ENCODE measurements around the gene XRCC1.
"Not testable (repeated sequence)": the region's sequence is repeated elsewhere in the genome, so short reads cannot be mapped to it uniquely, and the experiment has no call there.

The XRCC1 gene

GRCh38 chr19:43545981-43546380, 29.3 kb downstream of the XRCC1 start:
- no peak for DNase-seq (ENCODE audit: low read depth in 2 of 2)

- DNase-seq (ENCODE audit: low read depth in 2 of 2) = no peak
Measured at GRCh38 chr19:43545276-43545675, 30.1 kb downstream of the XRCC1 start.

DNA sequence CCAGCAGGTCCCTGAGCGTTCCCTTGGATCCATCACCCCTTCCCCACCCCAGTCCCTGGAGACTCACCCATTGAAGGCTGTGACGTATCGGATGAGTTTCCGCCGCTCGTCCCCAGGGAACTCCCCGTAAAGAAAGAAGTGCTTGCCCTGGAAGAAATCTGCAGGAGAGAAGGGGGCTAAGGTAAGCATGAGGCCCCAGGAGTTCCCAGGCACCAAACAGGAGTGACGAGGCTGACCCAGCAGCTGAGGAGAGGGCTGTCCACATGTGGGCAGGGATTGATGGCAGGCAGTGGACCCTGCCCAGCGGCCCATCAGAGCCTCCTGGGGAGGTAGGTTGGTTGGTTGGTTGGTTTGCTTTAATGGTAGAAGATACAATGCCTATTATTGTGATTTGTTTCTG, 31.2 kb downstream of the XRCC1 start:
- no peak for DNase-seq (ENCODE audit: low read depth in 2 of 2)

DNA sequence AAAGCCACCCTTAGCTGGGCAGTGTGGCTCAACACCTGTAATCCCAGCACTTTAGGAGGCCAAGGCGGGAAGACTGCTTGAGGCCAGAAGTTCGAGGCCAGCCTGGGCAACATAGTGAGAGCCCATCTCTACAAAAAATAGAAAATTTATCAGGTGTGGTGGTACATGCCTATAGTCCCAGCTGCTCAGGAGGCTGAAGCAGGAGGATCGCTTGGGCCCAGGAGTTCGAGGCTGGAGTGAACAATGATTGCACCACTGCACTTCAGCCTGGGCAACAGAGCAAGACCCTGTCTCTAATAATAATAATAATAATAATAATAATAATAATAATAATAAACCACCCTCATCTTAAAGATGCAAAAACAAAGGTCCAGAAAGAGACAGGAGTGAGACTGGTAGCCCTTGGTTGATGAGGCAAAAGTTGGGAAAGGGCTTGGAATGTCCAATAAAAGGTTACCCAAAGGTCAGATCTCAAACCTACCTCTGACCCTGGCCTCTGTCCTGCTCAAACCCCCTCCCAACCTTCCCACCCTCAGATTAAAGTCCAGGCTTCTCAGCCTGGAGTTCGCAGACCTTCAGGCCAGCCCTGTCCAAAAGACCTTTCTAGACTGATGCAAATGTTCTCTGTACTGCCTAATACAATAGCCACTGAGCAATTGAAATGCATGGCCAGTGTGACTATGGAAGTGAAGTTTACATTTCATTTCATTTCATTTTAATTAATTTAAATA, 33.2 kb downstream of the XRCC1 start:
- no peak for DNase-seq (ENCODE audit: low read depth in 2 of 2)

DNA sequence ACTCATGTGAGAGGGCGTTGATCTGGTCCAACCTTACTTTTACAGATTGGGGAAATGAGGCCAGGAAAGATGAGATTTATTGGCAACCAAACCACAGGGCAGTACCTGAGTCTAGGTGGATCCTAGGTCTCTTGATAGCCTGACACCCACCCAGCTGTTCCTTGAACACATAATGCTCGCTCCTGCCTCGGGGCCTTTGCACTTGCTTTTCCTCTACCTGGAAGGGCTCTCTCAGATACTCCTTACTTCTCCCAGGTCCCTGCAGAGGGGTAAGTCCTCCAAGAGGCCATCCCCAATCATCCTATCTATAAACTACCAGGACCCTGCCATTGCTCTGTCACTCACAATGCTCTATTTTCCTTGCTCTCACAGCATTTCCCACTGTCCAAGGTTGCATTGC, 34.9 kb downstream of the XRCC1 start:
- no peak for DNase-seq (ENCODE audit: low read depth in 2 of 2)

DNA sequence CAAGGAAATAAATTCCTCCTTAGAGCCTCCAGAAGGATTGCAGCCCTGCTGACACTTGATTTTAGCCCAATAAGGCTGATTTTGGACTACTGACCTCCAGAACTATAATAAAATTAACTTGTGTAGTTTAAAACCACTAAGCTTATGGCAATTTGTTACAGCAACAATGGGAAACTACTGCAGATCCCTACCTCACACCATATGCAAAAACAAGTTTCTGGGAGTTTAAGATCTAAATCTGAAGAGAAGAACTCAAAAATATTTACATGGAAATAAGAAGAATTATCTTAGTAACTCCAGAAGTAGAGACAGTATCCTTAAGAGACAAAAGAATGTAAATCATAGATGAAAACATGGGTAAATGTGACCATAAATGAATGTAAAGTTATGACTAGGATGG, 36.4 kb downstream of the XRCC1 start:
- DNase-seq (ENCODE audit: low read depth in 2 of 2) = no peak

GRCh38 chr19:43534816-43535761, 40.2 kb downstream of the XRCC1 start:
- no peak for DNase-seq (ENCODE audit: low read depth in 2 of 2)

GRCh38 chr19:43534305-43534815, 41.0 kb downstream of the XRCC1 start:
- DNase-seq (ENCODE audit: low read depth in 2 of 2) = no peak

GRCh38 chr19:43533546-43534304, 41.6 kb downstream of the XRCC1 start:
- DNase-seq (ENCODE audit: low read depth in 2 of 2) = peak; percentile 99

GRCh38 chr19:43532962-43533545, 42.3 kb downstream of the XRCC1 start, which contains the start of gene ZNF575:
ZNF575 (plus strand) TSS chr19:43533188; CDS start chr19:43534423, 1,235 bp downstream.
- peak; percentile 91 to 92 for DNase-seq (ENCODE audit: low read depth in 2 of 2)

- no peak for DNase-seq (ENCODE audit: low read depth in 2 of 2)
Measured at GRCh38 chr19:43532571-43532961, 42.8 kb downstream of the XRCC1 start.

DNA sequence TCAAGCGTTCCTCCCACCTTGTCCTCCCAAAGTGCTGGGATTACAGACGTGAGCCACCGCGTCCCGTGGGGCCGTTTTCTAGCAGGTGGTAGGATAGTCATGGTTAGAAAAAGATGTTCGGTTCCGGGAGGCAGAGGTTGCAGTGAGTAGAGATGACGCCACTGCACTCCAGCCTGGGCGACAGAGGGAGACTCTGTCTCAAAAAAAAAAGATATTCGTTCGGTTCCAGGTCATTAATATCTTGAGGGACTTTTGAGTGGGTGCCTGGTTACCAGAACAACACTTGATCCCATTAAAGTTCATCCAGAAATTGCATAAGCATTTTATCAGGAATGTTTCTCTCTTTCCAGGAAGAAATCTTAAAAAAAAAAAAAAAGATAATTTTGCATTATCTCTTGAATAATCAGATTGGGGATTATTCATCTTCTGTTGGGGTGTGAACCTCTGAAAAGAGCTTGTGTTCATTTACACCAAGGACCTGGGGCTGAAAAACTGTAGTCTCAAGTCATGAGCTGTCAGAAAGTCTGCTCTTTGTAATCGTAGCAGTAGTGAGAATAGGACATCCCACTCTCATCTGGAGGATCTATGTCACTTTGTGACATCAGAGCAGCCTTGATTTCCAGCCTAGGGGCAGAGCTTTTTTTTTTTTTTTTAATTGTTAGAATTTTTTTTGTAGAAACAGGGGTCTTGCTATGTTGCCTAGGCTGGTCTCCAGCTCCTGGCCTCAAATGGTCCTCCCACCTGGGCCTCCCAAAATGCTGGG, 47.3 kb downstream of the XRCC1 start:
- DNase-seq (ENCODE audit: low read depth in 2 of 2) = no peak

DNA sequence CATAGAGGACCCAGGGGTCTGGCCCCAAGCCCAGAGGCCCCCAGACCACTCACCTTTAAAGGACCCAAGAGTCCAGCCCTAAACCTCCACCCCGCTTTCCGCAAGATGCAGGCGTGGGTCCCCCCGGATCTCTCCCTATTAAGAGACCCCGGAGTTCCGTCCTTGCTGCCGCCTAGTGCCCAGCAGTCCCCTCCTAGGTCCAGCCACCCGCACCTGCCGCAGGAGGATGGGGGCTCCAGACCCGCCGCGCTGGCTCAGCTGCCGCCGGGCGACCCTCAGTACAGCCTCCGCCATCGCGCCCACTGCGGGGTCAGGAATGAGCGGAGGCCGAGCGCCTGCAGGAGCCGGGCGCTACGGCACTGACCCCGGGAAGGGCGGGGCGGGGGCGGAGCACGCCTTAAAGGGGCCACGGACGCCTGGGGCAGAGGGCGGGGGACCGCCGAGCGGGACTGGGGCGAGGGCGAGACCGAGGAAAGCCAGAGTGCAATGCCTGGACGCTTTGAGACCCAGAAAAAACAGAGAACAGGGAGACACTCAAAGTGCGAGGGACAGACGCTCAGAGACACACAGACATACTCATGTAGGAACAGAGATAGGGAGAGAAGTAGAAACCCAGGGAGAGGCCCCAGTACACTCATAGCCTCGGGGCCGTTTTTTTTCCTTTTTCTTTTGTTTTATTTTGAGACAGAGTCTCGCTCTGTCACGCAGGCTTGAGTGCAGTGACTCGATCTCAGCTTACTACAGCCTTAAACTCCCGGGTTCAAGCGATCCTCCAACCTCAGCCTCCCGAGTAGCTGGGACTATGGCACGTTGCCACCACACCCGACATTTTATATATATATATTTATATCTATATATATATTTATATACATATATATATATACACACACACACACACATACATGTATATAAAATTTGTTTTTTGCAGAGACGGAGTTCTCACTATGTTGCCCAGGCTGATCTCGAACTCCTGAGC, 48.2 kb downstream of the XRCC1 start, which contains the start of gene ETHE1:
Gene ETHE1 (minus strand): TSS at position 318 of the 976 bp plus-strand sequence. CDS start 24 bp downstream, at position 294.
- DNase-seq (ENCODE audit: low read depth in 2 of 2) = no peak

- no peak for DNase-seq (ENCODE audit: low read depth in 2 of 2)
Measured at GRCh38 chr19:43525836-43526771, 49.2 kb downstream of the XRCC1 start.

GRCh38 chr19:43524922-43525835, 50.1 kb downstream of the XRCC1 start:
- DNase-seq (ENCODE audit: low read depth in 2 of 2) = no peak

GRCh38 chr19:43523696-43524095, 51.6 kb downstream of the XRCC1 start:
- DNase-seq (ENCODE audit: low read depth in 2 of 2) = not testable (repeated sequence)

GRCh38 chr19:43522929-43523328, 52.4 kb downstream of the XRCC1 start:
- DNase-seq (ENCODE audit: low read depth in 2 of 2) = no peak

Measured in fibroblast of skin of left biceps (primary cell).